Subcutaneous preadipocyte (primary cell): ENCODE measurements around the gene SELENOT. TPM values are rescaled to one million over a fixed set of nuclear protein-coding genes. Genes with fewer than 3 reads are reported as not detected.

Experiments used
- total RNA-seq: library from RNA; depleted of rRNA; stranded (reverse); fragments of >200 nt; gene quantifications from 2 replicates; pipeline ENCODE4 v1.2.3, GENCODE V29; 2012

Gene SELENOT, protein sequence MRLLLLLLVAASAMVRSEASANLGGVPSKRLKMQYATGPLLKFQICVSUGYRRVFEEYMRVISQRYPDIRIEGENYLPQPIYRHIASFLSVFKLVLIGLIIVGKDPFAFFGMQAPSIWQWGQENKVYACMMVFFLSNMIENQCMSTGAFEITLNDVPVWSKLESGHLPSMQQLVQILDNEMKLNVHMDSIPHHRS
- total RNA-seq = 104 and 130 TPM in 2 replicates

DNA sequence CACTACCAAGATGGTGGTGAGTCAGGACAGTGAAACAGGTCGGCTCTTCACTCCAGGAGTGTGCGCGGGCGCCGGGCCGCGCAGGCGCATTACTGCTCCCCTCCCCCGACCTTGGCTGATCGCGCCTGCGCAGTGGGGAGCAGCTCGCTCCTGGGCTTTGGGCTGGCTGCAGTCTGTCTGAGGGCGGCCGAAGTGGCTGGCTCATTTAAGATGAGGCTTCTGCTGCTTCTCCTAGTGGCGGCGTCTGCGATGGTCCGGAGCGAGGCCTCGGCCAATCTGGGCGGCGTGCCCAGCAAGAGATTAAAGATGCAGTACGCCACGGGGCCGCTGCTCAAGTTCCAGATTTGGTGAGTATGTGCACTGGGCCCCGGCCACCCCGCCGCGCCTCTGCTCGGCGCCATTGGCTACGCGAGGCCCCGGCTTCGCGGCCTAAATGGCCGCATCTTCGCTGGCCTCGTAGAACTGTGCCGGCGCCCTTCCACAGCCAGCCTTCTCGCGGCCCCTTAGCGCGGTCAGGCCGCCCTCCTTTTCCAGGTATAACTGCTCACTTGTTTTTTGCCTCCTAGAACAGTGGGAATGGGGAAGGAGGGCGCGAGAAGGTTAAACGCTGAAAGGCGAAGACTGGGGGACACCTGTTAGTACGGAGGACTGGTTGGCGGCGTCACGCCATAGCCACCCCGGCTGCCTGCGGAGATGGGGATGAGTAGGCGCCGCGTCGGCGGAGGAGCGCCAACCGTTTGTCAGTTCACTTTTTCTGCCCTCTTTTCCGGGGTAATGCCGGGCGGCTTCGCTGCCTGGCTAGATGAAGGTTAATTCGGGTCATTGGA is at the start of gene SELENOT:
Gene SELENOT, plus strand, starts transcription at position 169 of the 827 bp plus-strand sequence. Its CDS starts 42 bp downstream, at position 211.

Other genes with a start within 250 kb of the SELENOT start
- gene TSC22D2, start 195.0 kb upstream of the SELENOT start, total RNA-seq = 7.7 and 12.1 TPM in 2 replicates
- gene SERP1, start 56.8 kb upstream of the SELENOT start, total RNA-seq = 115 and 144 TPM in 2 replicates
- gene EIF2A, start 56.5 kb upstream of the SELENOT start, total RNA-seq = 231 and 257 TPM in 2 replicates
- gene ERICH6, start 100.6 kb downstream of the SELENOT start, total RNA-seq = under 0.01 TPM in 1 of 2 replicates, not detected in the other
- 32.6 and 38.2 TPM in 2 replicates for gene SIAH2, start 159.8 kb downstream of the SELENOT start, total RNA-seq